Liver (tissue), 9 donors: ENCODE results near the gene BORCS5. TPM values are rescaled to one million over a fixed set of nuclear protein-coding genes. Genes with fewer than 3 reads are reported as not detected.

Source experiments
- DNase-seq: peaks from one replicate; pipeline ENCODE4 v3.0.0-alpha.2; 2017; ENCODE audit warnings: low spot score
- H3K27ac ChIP-seq, 2 donors: one replicate each; pipeline ENCODE4 v1.7.0; 2013; ENCODE audit warnings: inconsistent platforms in 2 of 2, low read length in 2 of 2, control low read depth in 1 of 2, low read depth in 1 of 2, mild to moderate bottlenecking in 1 of 2
- H3K27me3 ChIP-seq, 4 donors: one replicate each; pipeline versions ENCODE4 v1.6.1 to v1.7.0; 2013; ENCODE audit warnings: low read length in 3 of 4, inconsistent platforms in 1 of 4, mild to moderate bottlenecking in 1 of 4, moderate library complexity in 1 of 4; ENCODE audit not compliant: control insufficient read depth in 4 of 4, insufficient read depth in 4 of 4
- H3K36me3 ChIP-seq, 4 donors: one replicate each; pipeline versions ENCODE4 v1.6.1 to v1.7.0; 2013; ENCODE audit warnings: low read length in 3 of 4, mild to moderate bottlenecking in 3 of 4, low read depth in 1 of 4, moderate library complexity in 1 of 4; ENCODE audit not compliant: control insufficient read depth in 4 of 4, insufficient read depth in 3 of 4
- H3K4me1 ChIP-seq, 4 donors: one replicate each; pipeline versions ENCODE4 v1.6.1 to v1.7.0; 2013; ENCODE audit warnings: low read length in 3 of 4, mild to moderate bottlenecking in 3 of 4, moderate library complexity in 1 of 4; ENCODE audit not compliant: control insufficient read depth in 4 of 4, insufficient read depth in 4 of 4
- H3K4me3 ChIP-seq, 3 donors: one replicate each; pipeline versions ENCODE4 v1.6.1 to v1.7.0; 2013; ENCODE audit warnings: low read length in 3 of 3, control low read depth in 1 of 3, low read depth in 1 of 3, mild to moderate bottlenecking in 1 of 3
- H3K9ac ChIP-seq, 2 donors: one replicate each; pipeline ENCODE4 v1.7.0; 2013; ENCODE audit warnings: low read length in 2 of 2, mild to moderate bottlenecking in 2 of 2, moderate library complexity in 2 of 2, control low read depth in 1 of 2, low read depth in 1 of 2
- H3K9me3 ChIP-seq, 4 donors: one replicate each; pipeline versions ENCODE4 v1.6.1 to v1.7.0; 2013; ENCODE audit warnings: low read length in 3 of 4; ENCODE audit not compliant: control insufficient read depth in 4 of 4
- CTCF ChIP-seq: fragments of 150-350 bp; IDR thresholded peaks from 2 replicates; pipeline ENCODE4 v1.5.1; 2017; ENCODE audit warnings: improper control_type of control experiment, low read depth, low read length; ENCODE audit not compliant: missing input control
- EGR1 ChIP-seq, 2 donors: IDR thresholded peaks; 2 replicates each; pipeline ENCODE4 v1.6.1; 2016 to 2018; ENCODE audit warnings: antibody characterized with exemption in 2 of 2, low read depth in 2 of 2
- FOXA1 ChIP-seq: IDR thresholded peaks from 2 replicates; pipeline ENCODE4 v1.6.1; 2016; ENCODE audit warnings: antibody characterized with exemption
- FOXA2 ChIP-seq: IDR thresholded peaks from 2 replicates; pipeline ENCODE4 v1.6.1; 2016; ENCODE audit warnings: antibody characterized with exemption
- GABPA ChIP-seq, 2 donors: IDR thresholded peaks in 1 of 2; conservative IDR thresholded peaks in 1 of 2; 2 replicates each; pipeline ENCODE4 v1.6.1; 2016; ENCODE audit warnings: antibody characterized with exemption in 2 of 2, mild to moderate bottlenecking in 1 of 2, moderate library complexity in 1 of 2
- HNF4A ChIP-seq, 2 donors: conservative IDR thresholded peaks; 2 replicates each; pipeline ENCODE4 v1.6.1; 2016; ENCODE audit warnings: antibody characterized with exemption in 2 of 2, mild to moderate bottlenecking in 2 of 2
- HNF4G ChIP-seq: IDR thresholded peaks from 2 replicates; pipeline ENCODE4 v1.6.1; 2016; ENCODE audit warnings: antibody characterized with exemption
- JUND ChIP-seq, 2 donors: IDR thresholded peaks; 2 replicates each; pipeline ENCODE4 v1.6.1; 2016; ENCODE audit warnings: antibody characterized with exemption in 2 of 2
- MAX ChIP-seq: IDR thresholded peaks from 2 replicates; pipeline ENCODE4 v1.6.1; 2016; ENCODE audit warnings: antibody characterized with exemption
- NR2F2 ChIP-seq: IDR thresholded peaks from 2 replicates; pipeline ENCODE4 v1.6.1; 2016; ENCODE audit warnings: antibody characterized with exemption
- RAD21 ChIP-seq, 2 donors: IDR thresholded peaks; 2 replicates each; pipeline ENCODE4 v1.6.1; 2016; ENCODE audit warnings: antibody characterized with exemption in 2 of 2, mild to moderate bottlenecking in 2 of 2
- REST ChIP-seq: IDR thresholded peaks from 2 replicates; pipeline ENCODE4 v1.6.1; 2016; ENCODE audit warnings: antibody characterized with exemption, mild to moderate bottlenecking
- RXRA ChIP-seq, 2 donors: IDR thresholded peaks; 2 replicates each; pipeline ENCODE4 v1.6.1; 2017 to 2018; ENCODE audit warnings: antibody characterized with exemption in 2 of 2, mild to moderate bottlenecking in 1 of 2
- SP1 ChIP-seq: IDR thresholded peaks from 2 replicates; pipeline ENCODE4 v1.6.1; 2018; ENCODE audit warnings: antibody characterized with exemption, mild to moderate bottlenecking
- TAF1 ChIP-seq: conservative IDR thresholded peaks from 2 replicates; pipeline ENCODE4 v1.6.1; 2016; ENCODE audit warnings: antibody characterized with exemption, mild to moderate bottlenecking
- YY1 ChIP-seq: IDR thresholded peaks from 2 replicates; pipeline ENCODE4 v1.6.1; 2016; ENCODE audit warnings: antibody characterized with exemption, mild to moderate bottlenecking
- WGBS: extraction: QIAGEN DNeasy Blood & Tissue Kit; methylation state at CpG from one replicate; pipeline ENCODE4 v1.1.7; 2013; 5-methylcytosine and 5-hydroxymethylcytosine counted together
- polyA plus RNA-seq, 2 donors: library from polyadenylated mRNA; stranded (reverse) in 1 of 2; unstranded in 1 of 2; fragments of 200-250 nt in 1 of 2; fragments of >200 nt in 1 of 2; fragmentation: Nextera tagmentation in 1 of 2; extraction: Ambion mirVana in 1 of 2; gene quantifications; one replicate each; pipeline versions ENCODE4 v1.2.1 to v1.2.3, GENCODE V29; 2013 to 2015
- total RNA-seq, 2 donors: library from RNA; depleted of rRNA; stranded (reverse); fragments of >200 nt; gene quantifications; one replicate each; pipeline ENCODE4 v1.2.3, GENCODE V29; 2014
- TF ChIP-seq, protein P1 (sequence below): IDR thresholded peaks from 2 replicates; pipeline ENCODE4 v1.6.1; 2016; ENCODE audit warnings: antibody characterized with exemption
- TF ChIP-seq, protein P2 (sequence below): IDR thresholded peaks from 2 replicates; pipeline ENCODE4 v1.6.1; 2016; ENCODE audit warnings: antibody characterized with exemption
- donor health status: healthy.
- donor health status: healthy.
- donor health status: healthy.
- donor health status: healthy.
- donor health status: healthy.

The BORCS5 gene
- total and polyA plus RNA-seq, 4 donors, result 4.5 to 11.4 (median 8.1) TPM

DNA sequence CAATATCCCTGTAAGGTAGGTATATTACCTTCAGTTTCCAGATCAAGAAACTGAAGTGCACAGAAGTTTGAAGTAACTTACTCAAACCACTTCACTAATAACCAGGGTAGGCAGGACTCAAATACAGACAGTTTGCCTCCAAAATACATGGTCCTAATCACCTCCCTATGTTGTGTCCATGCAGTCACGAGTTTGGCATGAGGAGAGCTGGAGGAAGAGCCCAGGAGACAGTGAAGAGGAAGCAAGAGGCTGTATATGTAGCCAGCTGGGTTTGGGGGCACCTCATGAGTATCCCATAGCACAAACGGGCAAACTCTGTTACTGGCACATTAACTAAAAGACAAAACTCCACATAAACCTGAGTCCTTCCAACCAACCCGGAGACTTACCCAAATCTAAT is 126.6 kb downstream of the BORCS5 start:
- Histone ChIP-seq H3K27ac (peak overlapping the region in 1 of 2 donors; percentile 53), H3K36me3 (peaks cover 3 to 40% (median 26%) of the 10 kb centered on the region in 4 donors), H3K27me3 (no peaks in the 10 kb centered on the region), H3K4me3 (no peak overlapping the region), H3K9me3 (no peaks in the 10 kb centered on the region), H3K4me1 (peaks cover 0 to 14% (median 5%) of the 10 kb centered on the region in 4 donors), H3K9ac (no peak overlapping the region)
- DNase-seq, result no peak
- 92% methylated on average over 3 of the region's 3 CpGs for WGBS
- TF ChIP-seq, protein P1, sequence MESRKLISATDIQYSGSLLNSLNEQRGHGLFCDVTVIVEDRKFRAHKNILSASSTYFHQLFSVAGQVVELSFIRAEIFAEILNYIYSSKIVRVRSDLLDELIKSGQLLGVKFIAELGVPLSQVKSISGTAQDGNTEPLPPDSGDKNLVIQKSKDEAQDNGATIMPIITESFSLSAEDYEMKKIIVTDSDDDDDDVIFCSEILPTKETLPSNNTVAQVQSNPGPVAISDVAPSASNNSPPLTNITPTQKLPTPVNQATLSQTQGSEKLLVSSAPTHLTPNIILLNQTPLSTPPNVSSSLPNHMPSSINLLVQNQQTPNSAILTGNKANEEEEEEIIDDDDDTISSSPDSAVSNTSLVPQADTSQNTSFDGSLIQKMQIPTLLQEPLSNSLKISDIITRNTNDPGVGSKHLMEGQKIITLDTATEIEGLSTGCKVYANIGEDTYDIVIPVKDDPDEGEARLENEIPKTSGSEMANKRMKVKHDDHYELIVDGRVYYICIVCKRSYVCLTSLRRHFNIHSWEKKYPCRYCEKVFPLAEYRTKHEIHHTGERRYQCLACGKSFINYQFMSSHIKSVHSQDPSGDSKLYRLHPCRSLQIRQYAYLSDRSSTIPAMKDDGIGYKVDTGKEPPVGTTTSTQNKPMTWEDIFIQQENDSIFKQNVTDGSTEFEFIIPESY, result no peak
- TF ChIP-seq NR2F2 (no peak), JUND (IDR thresholded peaks at IDR 0.05) (no peak), EGR1 (IDR thresholded peaks at IDR 0.05; ENCODE audit: low read depth in 2 of 2) (no peak), RAD21 (IDR thresholded peaks at IDR 0.05) (no peak), TAF1 (no peak), SP1 (no peak), RXRA (IDR thresholded peaks at IDR 0.05) (no peak), HNF4A (conservative IDR thresholded peaks at IDR 0.05) (no peak), FOXA1 (no peak), FOXA2 (no peak), MAX (no peak)
- TF ChIP-seq, protein P2, sequence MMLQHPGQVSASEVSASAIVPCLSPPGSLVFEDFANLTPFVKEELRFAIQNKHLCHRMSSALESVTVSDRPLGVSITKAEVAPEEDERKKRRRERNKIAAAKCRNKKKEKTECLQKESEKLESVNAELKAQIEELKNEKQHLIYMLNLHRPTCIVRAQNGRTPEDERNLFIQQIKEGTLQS, result no peak

DNA sequence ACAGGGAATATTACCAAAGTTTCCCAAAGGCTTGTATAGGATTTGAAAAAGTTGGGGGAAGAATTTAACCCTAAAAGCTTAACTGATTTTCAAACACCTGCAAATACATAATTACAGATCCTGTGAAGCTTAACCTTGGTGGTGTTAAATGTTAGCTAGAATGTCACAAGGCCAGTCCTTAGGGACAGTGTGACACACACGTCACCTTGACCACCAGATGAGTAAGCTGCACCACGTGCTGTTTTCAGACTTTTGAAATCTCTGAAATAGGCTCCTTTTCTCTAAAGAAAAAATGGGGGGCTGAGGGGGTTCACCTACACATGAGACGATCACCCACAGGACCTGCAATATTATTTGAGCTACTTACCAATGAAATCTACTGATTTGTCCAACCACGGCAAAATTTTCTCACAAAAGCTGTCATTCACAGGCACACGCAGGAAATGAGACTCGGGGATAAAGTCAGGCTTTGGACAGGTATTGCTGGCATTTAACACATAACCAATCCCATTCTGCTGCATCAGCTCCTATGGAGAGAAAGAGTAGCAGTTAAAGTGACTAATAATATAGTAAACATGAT is 129.9 kb downstream of the BORCS5 start:
- Histone ChIP-seq H3K9me3 (no peaks in the 10 kb centered on the region), H3K9ac (peak overlapping the region; percentile 1 to 81), H3K4me1 (peaks cover 2 to 21% (median 5%) of the 10 kb centered on the region in 4 donors), H3K36me3 (peaks cover 2 to 20% (median 4%) of the 10 kb centered on the region in 4 donors), H3K27ac (peak overlapping the region; percentile 83 to 92), H3K27me3 (no peaks in the 10 kb centered on the region), H3K4me3 (no peak overlapping the region)
- 54% methylated on average over 6 of the region's 6 CpGs for WGBS
- no peak for DNase-seq
- TF ChIP-seq MAX (no peak), REST (peak; percentile 67), RXRA (IDR thresholded peaks at IDR 0.05) (peak; percentile 21 to 79), FOXA1 (no peak), NR2F2 (no peak), TAF1 (no peak), HNF4G (no peak), HNF4A (conservative IDR thresholded peaks at IDR 0.05) (peak; percentile 52 to 81), GABPA (IDR thresholded peaks at IDR 0.05 in 1 of 2, conservative IDR thresholded peaks at IDR 0.05 in 1 of 2) (no peak), YY1 (peak; percentile 50), CTCF (no peak), EGR1 (IDR thresholded peaks at IDR 0.05; ENCODE audit: low read depth in 2 of 2) (peak in 1 of 2 donors; percentile 4), FOXA2 (peak; percentile 7), RAD21 (IDR thresholded peaks at IDR 0.05) (peak in 1 of 2 donors; percentile 38), SP1 (peak; percentile 53), JUND (IDR thresholded peaks at IDR 0.05) (peak; percentile 31 to 89)
- TF ChIP-seq, protein P2, result peak; percentile 39
- TF ChIP-seq, protein P1, result peak; percentile 62
